ENCODE measurements around the gene LRP6.

GRCh38 chr12:12214635-12215131 lies 52.2 kb downstream of the LRP6 start:
- TF ChIP-seq EZH2 (IDR thresholded peaks at IDR 0.05; ENCODE audit: low read length, unreplicated experiment) (no peak), EZH2phosphoT487 (IDR thresholded peaks at IDR 0.05; ENCODE audit: borderline replicate concordance, low read length) (no peak)

All from PC-3 (cell line).